Esophagus muscularis mucosa (tissue), 4 donors: ENCODE measurements around the gene KLHL10.

Experiments
- CTCF ChIP-seq, 3 experiments: fragments of 200-600 bp in 2 of 3; fragments of 450-650 bp in 1 of 3; sonication (generic) in 2 of 3; IDR thresholded peaks; one replicate each; pipeline ENCODE4 v1.5.1; 2017 to 2019; ENCODE audit warnings: antibody characterized with exemption in 3 of 3, mild to moderate bottlenecking in 2 of 3, moderate library complexity in 1 of 3
- EP300 ChIP-seq: sonication (generic); formaldehyde crosslinking; IDR thresholded peaks from one replicate; pipeline ENCODE4 v1.6.1; 2017; ENCODE audit warnings: antibody characterized with exemption
- POLR2A ChIP-seq: fragments of 450-650 bp; IDR thresholded peaks from one replicate; pipeline ENCODE4 v1.6.1; 2017; ENCODE audit warnings: antibody characterized with exemption, moderate library complexity, mild to moderate bottlenecking, low read depth
- POLR2AphosphoS5 ChIP-seq, 2 donors: sonication (generic); formaldehyde crosslinking; IDR thresholded peaks; one replicate each; pipeline ENCODE4 v1.6.1; 2017; ENCODE audit warnings: antibody characterized with exemption in 2 of 2

- TF ChIP-seq CTCF (IDR thresholded peaks at IDR 0.05) (no peak), POLR2A (no peak), POLR2AphosphoS5 (IDR thresholded peaks at IDR 0.05) (no peak), EP300 (no peak)
Measured at GRCh38 chr17:41825175-41825845, 12.3 kb upstream of the KLHL10 start.
